MCF 10A (cell line): ENCODE results near the gene SRGN. TPM values are rescaled to one million over a fixed set of nuclear protein-coding genes. Genes with fewer than 3 reads are reported as not detected.

Source experiments
- BruUV-seq: library from RNA; stranded (reverse); fragments of 400-500 nt; replicated peaks from 2 replicates; lab custom pipeline; 2021; lab: Mats Ljungman, UMichigan
- CTCF ChIA-PET: fragments of 300-600 bp; sonication (Branson Sonifier 250); formaldehyde crosslinking; extraction: SDS; loops from one replicate; lab custom pipeline; 2021; ENCODE audit warnings: antibody characterized with exemption, inconsistent platforms; lab: Yijun Ruan, JAX
- POLR2A ChIA-PET: fragments of 300-600, 350-650 bp; sonication (Branson Sonifier 250); formaldehyde crosslinking; extraction: SDS; loops from one replicate; lab custom pipeline; 2020; ENCODE audit warnings: antibody characterized with exemption, inconsistent platforms; lab: Yijun Ruan, JAX
- DNase-seq: peaks from one replicate; pipeline ENCODE4 v3.0.0-alpha.2; 2018; ENCODE audit not compliant: unreplicated experiment
- H3K27ac Mint-ChIP-seq: one replicate; pipeline ENCODE4 v1.8.0; 2022; ENCODE audit warnings: mild to moderate bottlenecking, low read depth, mixed read lengths; ENCODE audit not compliant: unreplicated experiment
- H3K27me3 Mint-ChIP-seq: one replicate; pipeline ENCODE4 v1.8.0; 2022; ENCODE audit warnings: mixed read lengths; ENCODE audit not compliant: insufficient read depth, unreplicated experiment
- H3K36me3 Mint-ChIP-seq: one replicate; pipeline ENCODE4 v1.8.0; 2022; ENCODE audit warnings: mild to moderate bottlenecking, moderate library complexity, mixed read lengths; ENCODE audit not compliant: insufficient read depth, unreplicated experiment
- H3K4me1 Mint-ChIP-seq: one replicate; pipeline ENCODE4 v1.8.0; 2022; ENCODE audit warnings: mixed read lengths; ENCODE audit not compliant: insufficient read depth, unreplicated experiment
- H3K4me3 Mint-ChIP-seq: one replicate; pipeline ENCODE4 v1.8.0; 2022; ENCODE audit warnings: mild to moderate bottlenecking, moderate library complexity, mixed read lengths; ENCODE audit not compliant: unreplicated experiment
- H3K9me3 Mint-ChIP-seq: one replicate; pipeline ENCODE4 v1.8.0; 2022; ENCODE audit warnings: mixed read lengths; ENCODE audit not compliant: unreplicated experiment
- intact Hi-C: fragments of 100-400 bp; cut with micrococcal nuclease; formaldehyde crosslinking; loops from 2 replicates; pipeline ENCODE4 v1.14.1; 2022
- total RNA-seq: library from RNA; stranded (reverse); gene quantifications from 2 replicates; pipeline ENCODE4 v1.2.3, GENCODE V29; 2022
- TF ChIP-seq, protein P1 (sequence below): fragments of 200-600 bp; IDR thresholded peaks from one replicate; pipeline ENCODE4 v1.8.0; 2022; ENCODE audit warnings: antibody characterized with exemption, mild to moderate bottlenecking; ENCODE audit not compliant: unreplicated experiment

The SRGN gene
- total RNA-seq, 1 experiment from 2014 or later, result 2.7 TPM

GRCh38 chr10:69100136-69100872 is 12.4 kb downstream of the SRGN start:
- no peak for DNase-seq
- Mint-ChIP-seq H3K4me3 (no peak overlapping the region), H3K36me3 (peaks cover 10% of the 10 kb centered on the region), H3K4me1 (no peaks in the 10 kb centered on the region), H3K27ac (no peak overlapping the region), H3K27me3 (no peaks in the 10 kb centered on the region), H3K9me3 (no peaks in the 10 kb centered on the region)
- BruUV-seq, result no TSS peak
- intact Hi-C loops, result no loop called here
- TF ChIP-seq, protein P1, sequence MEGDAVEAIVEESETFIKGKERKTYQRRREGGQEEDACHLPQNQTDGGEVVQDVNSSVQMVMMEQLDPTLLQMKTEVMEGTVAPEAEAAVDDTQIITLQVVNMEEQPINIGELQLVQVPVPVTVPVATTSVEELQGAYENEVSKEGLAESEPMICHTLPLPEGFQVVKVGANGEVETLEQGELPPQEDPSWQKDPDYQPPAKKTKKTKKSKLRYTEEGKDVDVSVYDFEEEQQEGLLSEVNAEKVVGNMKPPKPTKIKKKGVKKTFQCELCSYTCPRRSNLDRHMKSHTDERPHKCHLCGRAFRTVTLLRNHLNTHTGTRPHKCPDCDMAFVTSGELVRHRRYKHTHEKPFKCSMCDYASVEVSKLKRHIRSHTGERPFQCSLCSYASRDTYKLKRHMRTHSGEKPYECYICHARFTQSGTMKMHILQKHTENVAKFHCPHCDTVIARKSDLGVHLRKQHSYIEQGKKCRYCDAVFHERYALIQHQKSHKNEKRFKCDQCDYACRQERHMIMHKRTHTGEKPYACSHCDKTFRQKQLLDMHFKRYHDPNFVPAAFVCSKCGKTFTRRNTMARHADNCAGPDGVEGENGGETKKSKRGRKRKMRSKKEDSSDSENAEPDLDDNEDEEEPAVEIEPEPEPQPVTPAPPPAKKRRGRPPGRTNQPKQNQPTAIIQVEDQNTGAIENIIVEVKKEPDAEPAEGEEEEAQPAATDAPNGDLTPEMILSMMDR, result no peak
- ChIA-PET CTCF (interaction anchor here (0.6 to 0.9 kb wide), 3 partner anchors 40 to 540 kb away, joined by 4 to 5 read pairs (median 5); no protein-coding TSS in a partner anchor), POLR2A (no interaction called here)

- no peaks in the 10 kb centered on the region for H3K27me3 Mint-ChIP-seq
- ChIA-PET CTCF (interaction anchor here (0.9 to 1.3 kb wide), 2 partner anchors 8 to 539 kb away, joined by 5 to 6 read pairs; no protein-coding TSS in a partner anchor), POLR2A (interaction anchor here (0.6 to 0.7 kb wide), 2 partner anchors 114 to 233 kb away, joined by 3 to 4 read pairs; no protein-coding TSS in a partner anchor)
- no peaks in the 10 kb centered on the region for H3K4me1 Mint-ChIP-seq
- intact Hi-C loops, result no loop called here
- H3K36me3 Mint-ChIP-seq, result peaks cover 10% of the 10 kb centered on the region
- peak; percentile 18 for DNase-seq
- H3K4me3 Mint-ChIP-seq, result no peak overlapping the region
- BruUV-seq, result no TSS peak
- no peak overlapping the region for H3K27ac Mint-ChIP-seq
- H3K9me3 Mint-ChIP-seq, result no peaks in the 10 kb centered on the region
- TF ChIP-seq, protein P1, result no peak
These were observed 13.7 kb downstream of the SRGN start for GRCh38 chr10:69101451-69102095.

DNA sequence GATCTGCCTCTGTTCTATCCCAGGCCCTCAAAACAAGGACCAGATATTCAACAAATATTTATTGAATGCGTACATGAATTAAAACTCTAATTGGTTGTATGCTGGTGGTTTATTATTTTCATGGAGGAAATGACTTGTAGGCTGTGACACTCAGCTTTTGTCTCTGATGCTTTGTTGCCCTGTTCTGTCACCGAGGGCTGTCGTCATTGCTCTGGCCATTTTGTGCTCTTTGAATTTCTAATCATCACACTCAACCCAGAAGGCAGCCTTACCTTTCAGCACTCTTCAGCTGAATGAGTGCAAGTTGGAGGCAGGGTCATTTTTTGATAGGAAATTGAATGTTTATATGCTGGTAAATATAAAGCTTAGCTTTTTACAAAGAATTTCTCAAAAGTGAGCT is 14.5 kb downstream of the SRGN start:
- H3K27me3 Mint-ChIP-seq, result no peaks in the 10 kb centered on the region
- no peaks in the 10 kb centered on the region for H3K4me1 Mint-ChIP-seq
- ChIA-PET CTCF (interaction anchor here (1.3 kb wide), 1 partner anchor 9 kb away, joined by 6 read pairs; no protein-coding TSS in a partner anchor), POLR2A (no interaction called here)
- H3K4me3 Mint-ChIP-seq, result no peak overlapping the region
- BruUV-seq, result no TSS peak
- no peak overlapping the region for H3K27ac Mint-ChIP-seq
- DNase-seq, result no peak
- no peaks in the 10 kb centered on the region for H3K9me3 Mint-ChIP-seq
- TF ChIP-seq, protein P1, result no peak
- intact Hi-C loops, result no loop called here
- peaks cover 10% of the 10 kb centered on the region for H3K36me3 Mint-ChIP-seq

GRCh38 chr10:69103784-69104183 is 15.9 kb downstream of the SRGN start:
- no peak overlapping the region for H3K4me3 Mint-ChIP-seq
- ChIA-PET POLR2A (interaction anchor here (1.7 kb wide), 1 partner anchor 10 kb away, joined by 3 read pairs; no protein-coding TSS in a partner anchor), CTCF (interaction anchor here (1.0 kb wide), 1 partner anchor 10 kb away, joined by 5 read pairs; no protein-coding TSS in a partner anchor)
- no peaks in the 10 kb centered on the region for H3K4me1 Mint-ChIP-seq
- no peaks in the 10 kb centered on the region for H3K27me3 Mint-ChIP-seq
- BruUV-seq, result no TSS peak
- H3K9me3 Mint-ChIP-seq, result no peaks in the 10 kb centered on the region
- H3K27ac Mint-ChIP-seq, result no peak overlapping the region
- DNase-seq, result no peak
- intact Hi-C loops, result no loop called here
- no peaks in the 10 kb centered on the region for H3K36me3 Mint-ChIP-seq
- TF ChIP-seq, protein P1, result no peak
